ENCODE results near the gene TMEM232. TPM values are rescaled to one million over a fixed set of nuclear protein-coding genes. Genes with fewer than 3 reads are reported as not detected.

Gene TMEM232
- total RNA-seq = under 1 TPM; 0.28 to 0.90 (median 0.29) TPM

DNA sequence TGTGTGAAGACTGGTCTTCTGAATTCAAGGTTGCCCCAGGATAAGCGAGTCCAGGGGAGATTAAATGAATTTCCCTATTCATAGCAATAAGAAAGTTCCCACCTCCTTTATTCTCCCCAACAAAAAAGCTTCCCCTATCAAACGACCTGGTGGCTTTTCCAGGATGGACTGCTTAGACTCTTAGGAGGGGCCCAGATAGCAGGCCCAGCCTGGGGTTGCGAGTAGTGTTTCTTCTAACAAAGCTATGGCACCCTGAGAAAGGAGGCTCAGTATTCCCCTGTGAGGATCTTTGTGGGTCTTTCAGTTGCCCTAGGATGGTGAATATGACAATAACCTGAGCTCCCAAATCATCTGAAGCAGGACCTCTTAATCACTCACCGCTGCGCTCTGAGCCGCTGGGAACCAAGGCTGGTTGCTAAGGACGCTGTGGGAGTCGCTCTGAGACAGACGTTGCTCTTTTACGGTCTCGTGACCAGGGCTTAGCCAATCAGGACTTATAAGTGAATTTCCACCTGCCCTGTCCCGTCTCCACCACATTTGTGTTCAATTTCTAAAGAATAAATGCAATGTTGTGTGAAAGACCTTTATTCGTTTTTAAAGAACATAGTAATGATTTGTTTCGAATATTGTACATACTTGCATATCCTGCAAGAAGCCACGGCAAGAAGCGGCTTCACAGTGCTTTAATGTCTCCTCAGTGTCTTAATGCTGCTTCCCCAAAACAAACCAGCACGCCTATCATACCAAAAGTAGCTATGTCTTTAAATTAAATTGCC lies at the start of gene TMEM232:
Gene TMEM232 (minus strand): TSS at position 423 of the 776 bp plus-strand sequence. CDS start 59,319 bp downstream, outside the sequence.
- no peaks in the 10 kb centered on the region for H3K9me3 Mint-ChIP-seq
- peak; percentile 64 for DNase-seq
- no peaks in the 10 kb centered on the region for H3K36me3 Mint-ChIP-seq (ENCODE audit: insufficient read depth)
- peak; percentile 100 for ATAC-seq
- H3K4me1 Mint-ChIP-seq (ENCODE audit: low read depth) = peaks cover 6% of the 10 kb centered on the region
- H3K27me3 Mint-ChIP-seq (ENCODE audit: low read depth) = peaks cover 7% of the 10 kb centered on the region
- peak within 1 kb of the TSS; percentile 75 for H3K4me3 Mint-ChIP-seq

DNA sequence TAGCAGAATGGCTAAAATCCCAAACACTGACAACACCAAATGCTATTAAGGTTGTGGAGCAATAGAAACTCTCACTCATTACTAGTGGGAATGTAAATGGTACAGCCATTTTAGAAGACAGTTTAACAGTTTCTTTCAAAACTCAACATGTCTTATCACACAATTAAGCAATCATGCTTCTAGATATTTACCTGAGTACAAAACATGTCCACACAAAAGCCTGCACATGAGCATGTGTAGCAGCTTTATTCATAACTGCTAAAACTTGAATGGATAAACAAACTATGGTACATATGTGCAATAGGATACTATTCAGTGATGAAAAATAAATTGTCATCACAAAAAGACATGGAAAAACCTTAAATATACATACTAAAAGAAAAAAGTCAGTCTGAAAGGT lies 43.8 kb upstream of the TMEM232 start:
- ATAC-seq (no peak), DNase-seq (no peak)
- Mint-ChIP-seq H3K27me3 (ENCODE audit: low read depth) (peaks cover 5% of the 10 kb centered on the region), H3K36me3 (ENCODE audit: insufficient read depth) (peaks cover under 1% of the 10 kb centered on the region), H3K4me3 (no peak overlapping the region), H3K4me1 (ENCODE audit: low read depth) (no peaks in the 10 kb centered on the region), H3K9me3 (peaks cover 4% of the 10 kb centered on the region)

DNA sequence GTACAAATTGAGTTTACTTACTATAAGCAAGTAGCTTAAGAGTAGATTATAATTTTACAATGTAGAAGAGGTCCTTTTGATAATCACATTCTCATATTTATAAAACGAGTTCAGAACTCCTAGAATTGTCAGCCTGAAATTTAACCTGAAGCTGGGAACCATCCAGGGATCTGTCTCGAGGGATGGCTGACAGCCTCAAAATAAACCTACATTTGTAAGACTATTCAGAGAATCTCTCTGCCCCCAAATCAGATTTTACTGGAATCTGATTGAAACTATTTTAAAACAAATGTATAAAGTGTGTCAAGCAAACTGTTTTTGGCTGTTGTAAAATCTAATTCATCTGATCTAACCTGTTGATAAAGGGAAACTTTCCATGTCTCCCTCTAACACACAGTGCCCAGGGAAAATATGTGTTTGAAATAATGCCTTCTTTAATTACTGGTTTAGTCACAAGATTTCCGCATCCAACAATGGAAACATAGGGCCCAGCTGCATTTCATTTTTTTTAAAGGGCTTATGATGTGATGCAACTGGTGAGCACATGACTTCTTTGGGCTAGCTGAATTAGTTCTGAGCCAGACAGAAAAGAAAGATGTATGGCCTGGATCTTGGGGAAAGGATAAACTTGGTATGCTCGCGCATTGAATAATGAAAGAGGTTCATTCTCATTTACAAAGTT lies 42.7 kb upstream of the TMEM232 start:
- H3K27me3 Mint-ChIP-seq (ENCODE audit: low read depth) = peaks cover 5% of the 10 kb centered on the region
- H3K4me1 Mint-ChIP-seq (ENCODE audit: low read depth) = no peaks in the 10 kb centered on the region
- no peak for ATAC-seq
- no peak for DNase-seq
- H3K9me3 Mint-ChIP-seq = peaks cover under 1% of the 10 kb centered on the region
- no peak overlapping the region for H3K4me3 Mint-ChIP-seq
- H3K36me3 Mint-ChIP-seq (ENCODE audit: insufficient read depth) = peaks cover 5% of the 10 kb centered on the region

DNA sequence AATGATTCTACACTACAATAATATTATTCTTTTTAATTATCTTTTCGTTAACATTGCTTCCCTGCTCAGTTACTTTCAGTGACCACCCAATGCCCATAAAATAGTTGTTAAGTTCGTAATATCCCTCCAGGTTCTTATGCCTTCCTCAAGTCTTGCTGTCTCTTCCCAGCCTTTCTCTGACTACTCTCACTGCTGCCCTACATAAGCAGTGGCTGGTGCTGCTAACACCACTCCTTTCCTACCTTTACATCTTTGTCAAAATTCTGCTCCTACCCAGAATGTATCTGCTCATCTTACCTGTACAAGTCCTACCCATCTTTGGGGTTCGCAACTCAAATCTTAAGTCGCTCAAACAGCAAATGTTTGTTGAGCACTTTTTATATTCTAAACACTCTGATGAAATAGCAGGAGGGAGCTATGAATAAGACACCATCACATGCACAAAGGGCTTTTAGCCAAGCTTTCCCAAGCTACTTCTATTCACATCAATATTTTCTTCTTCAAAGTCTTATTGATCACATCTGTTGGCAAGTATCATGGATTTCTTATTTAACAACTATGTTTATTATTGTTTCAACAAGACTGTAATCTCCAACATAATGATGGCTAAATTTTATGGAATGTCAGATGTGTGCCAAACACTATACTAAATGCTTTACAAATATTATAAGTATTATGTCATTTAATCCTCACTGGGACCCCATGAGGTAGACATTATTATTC lies 41.8 kb upstream of the TMEM232 start:
- peaks cover 5% of the 10 kb centered on the region for H3K27me3 Mint-ChIP-seq (ENCODE audit: low read depth)
- ATAC-seq = no peak
- H3K9me3 Mint-ChIP-seq = no peaks in the 10 kb centered on the region
- DNase-seq = no peak
- no peaks in the 10 kb centered on the region for H3K4me1 Mint-ChIP-seq (ENCODE audit: low read depth)
- peaks cover 5% of the 10 kb centered on the region for H3K36me3 Mint-ChIP-seq (ENCODE audit: insufficient read depth)
- no peak overlapping the region for H3K4me3 Mint-ChIP-seq

DNA sequence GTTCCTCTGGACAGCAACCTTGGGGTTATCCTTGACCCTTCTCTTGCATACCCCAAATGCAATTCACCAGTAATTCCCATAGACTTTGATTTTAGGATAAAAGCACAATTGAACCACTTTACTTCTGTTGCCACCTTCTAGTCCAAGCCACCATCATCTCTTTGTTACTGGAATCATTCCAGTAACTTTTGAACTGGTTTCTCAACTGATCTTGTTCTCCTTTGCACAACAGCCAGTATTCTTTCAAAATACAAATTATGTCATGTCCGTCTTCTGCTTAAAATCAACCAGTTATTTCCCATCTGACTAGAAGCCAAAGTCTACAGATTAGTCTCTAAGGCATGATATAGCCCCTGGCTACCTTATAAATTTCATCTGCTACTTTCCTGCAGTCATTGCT lies 33.7 kb upstream of the TMEM232 start:
- DNase-seq = no peak
- Mint-ChIP-seq H3K4me1 (ENCODE audit: low read depth) (no peaks in the 10 kb centered on the region), H3K4me3 (no peak overlapping the region), H3K27me3 (ENCODE audit: low read depth) (no peaks in the 10 kb centered on the region), H3K9me3 (no peaks in the 10 kb centered on the region), H3K36me3 (ENCODE audit: insufficient read depth) (peaks cover 23% of the 10 kb centered on the region)
- no peak for ATAC-seq

DNA sequence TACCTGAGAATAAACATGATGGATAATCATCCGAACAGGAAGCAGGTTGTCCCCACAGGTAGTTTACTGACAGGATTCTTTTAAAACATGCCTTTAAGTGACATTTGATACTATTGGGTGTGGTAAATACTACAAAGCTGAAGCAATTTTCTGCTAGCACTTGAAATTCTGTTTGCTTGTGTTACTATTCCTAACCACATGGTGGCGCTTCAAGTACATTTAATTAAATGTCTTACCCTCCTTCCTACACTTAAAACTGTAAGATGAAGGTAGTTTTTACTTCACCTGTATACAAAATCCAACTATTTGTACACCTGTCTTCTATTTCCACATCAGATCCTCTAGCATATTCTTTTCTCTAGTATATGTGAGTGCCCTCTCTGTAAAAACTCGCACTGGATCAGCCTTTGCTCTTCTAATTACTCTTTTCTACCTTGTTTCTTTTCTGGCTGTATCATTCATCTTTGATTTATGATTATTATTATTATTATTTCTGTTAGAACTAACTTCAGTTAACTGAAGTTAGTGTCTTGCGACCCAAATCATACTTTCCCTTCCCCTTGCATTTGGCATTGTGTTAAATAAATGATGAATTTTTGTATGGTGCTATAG lies 30.8 kb upstream of the TMEM232 start:
- Mint-ChIP-seq H3K4me1 (ENCODE audit: low read depth) (peaks cover 19% of the 10 kb centered on the region), H3K9me3 (no peaks in the 10 kb centered on the region), H3K36me3 (ENCODE audit: insufficient read depth) (peaks cover 25% of the 10 kb centered on the region), H3K27me3 (ENCODE audit: low read depth) (no peaks in the 10 kb centered on the region), H3K4me3 (no peak overlapping the region)
- DNase-seq = no peak
- ATAC-seq = no peak

DNA sequence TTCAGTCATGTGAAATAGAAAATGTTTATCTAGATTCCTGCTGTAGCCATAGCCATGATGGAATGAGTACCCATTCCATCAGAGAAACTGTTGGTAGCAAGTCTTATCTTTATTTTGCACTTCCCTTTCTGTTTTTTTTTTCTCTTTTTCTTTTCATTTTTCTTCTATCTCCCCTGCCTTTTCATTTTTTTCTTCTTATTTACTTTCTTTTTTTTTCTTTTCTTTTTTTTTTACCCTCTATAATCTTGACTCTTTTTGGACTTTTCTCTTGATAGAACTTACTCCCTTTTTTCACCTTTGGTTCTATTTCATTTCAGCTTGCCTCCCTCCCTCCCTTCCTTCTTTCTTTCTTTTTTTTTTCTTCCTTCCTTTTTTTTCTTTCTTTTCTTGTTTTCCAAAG lies 27.7 kb upstream of the TMEM232 start:
- peaks cover 28% of the 10 kb centered on the region for H3K36me3 Mint-ChIP-seq (ENCODE audit: insufficient read depth)
- ATAC-seq (no peak), DNase-seq (no peak)
- H3K4me3 Mint-ChIP-seq = no peak overlapping the region
- no peaks in the 10 kb centered on the region for H3K27me3 Mint-ChIP-seq (ENCODE audit: low read depth)
- H3K9me3 Mint-ChIP-seq = no peaks in the 10 kb centered on the region
- H3K4me1 Mint-ChIP-seq (ENCODE audit: low read depth) = peaks cover 35% of the 10 kb centered on the region

DNA sequence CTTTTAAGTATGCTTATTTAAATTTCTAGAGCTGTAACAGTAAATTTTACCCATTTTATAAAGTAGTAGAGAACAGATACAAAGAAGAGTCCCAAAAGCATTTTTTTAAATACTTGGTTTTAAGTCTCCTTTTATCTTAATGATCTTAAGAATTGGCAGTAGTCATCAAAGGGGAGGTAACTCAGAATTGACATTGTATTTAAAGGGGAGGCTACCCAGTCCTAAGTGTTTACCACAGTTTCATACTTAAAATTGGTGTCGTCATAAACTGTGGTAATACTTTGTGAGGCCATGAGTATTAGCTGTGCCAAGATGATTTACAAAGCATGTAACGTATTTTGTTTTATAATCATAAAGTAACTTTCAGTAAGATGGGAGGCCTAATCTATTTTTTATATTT lies 27.1 kb upstream of the TMEM232 start:
- ATAC-seq = no peak
- DNase-seq = no peak
- H3K4me1 Mint-ChIP-seq (ENCODE audit: low read depth) = peaks cover 35% of the 10 kb centered on the region
- H3K36me3 Mint-ChIP-seq (ENCODE audit: insufficient read depth) = peaks cover 32% of the 10 kb centered on the region
- no peaks in the 10 kb centered on the region for H3K9me3 Mint-ChIP-seq
- H3K27me3 Mint-ChIP-seq (ENCODE audit: low read depth) = no peaks in the 10 kb centered on the region
- no peak overlapping the region for H3K4me3 Mint-ChIP-seq

DNA sequence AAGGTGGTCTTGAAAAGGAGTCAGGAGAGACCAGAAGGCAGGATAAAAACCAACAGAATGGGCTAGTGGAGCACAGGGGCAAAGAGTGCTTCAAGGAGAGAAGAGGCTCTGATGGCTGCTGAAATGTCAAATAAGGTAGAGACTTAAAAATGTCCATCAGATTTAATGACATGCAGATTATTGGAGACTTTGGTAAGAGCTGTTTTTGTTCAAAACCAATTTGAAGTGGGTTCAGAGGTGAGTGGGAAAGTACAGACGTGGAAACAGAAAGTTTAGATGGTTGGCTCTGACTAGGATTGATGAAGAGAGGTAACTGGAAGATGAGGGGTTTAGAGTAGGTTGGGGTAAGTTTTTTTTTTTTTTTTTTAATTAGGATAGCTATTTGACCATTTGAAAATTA lies 26.5 kb upstream of the TMEM232 start:
- peaks cover 35% of the 10 kb centered on the region for H3K4me1 Mint-ChIP-seq (ENCODE audit: low read depth)
- DNase-seq = no peak
- H3K36me3 Mint-ChIP-seq (ENCODE audit: insufficient read depth) = peaks cover 30% of the 10 kb centered on the region
- no peaks in the 10 kb centered on the region for H3K27me3 Mint-ChIP-seq (ENCODE audit: low read depth)
- peak overlapping the region; percentile 45 for H3K4me3 Mint-ChIP-seq
- peak; percentile 33 to 66 for ATAC-seq
- no peaks in the 10 kb centered on the region for H3K9me3 Mint-ChIP-seq

DNA sequence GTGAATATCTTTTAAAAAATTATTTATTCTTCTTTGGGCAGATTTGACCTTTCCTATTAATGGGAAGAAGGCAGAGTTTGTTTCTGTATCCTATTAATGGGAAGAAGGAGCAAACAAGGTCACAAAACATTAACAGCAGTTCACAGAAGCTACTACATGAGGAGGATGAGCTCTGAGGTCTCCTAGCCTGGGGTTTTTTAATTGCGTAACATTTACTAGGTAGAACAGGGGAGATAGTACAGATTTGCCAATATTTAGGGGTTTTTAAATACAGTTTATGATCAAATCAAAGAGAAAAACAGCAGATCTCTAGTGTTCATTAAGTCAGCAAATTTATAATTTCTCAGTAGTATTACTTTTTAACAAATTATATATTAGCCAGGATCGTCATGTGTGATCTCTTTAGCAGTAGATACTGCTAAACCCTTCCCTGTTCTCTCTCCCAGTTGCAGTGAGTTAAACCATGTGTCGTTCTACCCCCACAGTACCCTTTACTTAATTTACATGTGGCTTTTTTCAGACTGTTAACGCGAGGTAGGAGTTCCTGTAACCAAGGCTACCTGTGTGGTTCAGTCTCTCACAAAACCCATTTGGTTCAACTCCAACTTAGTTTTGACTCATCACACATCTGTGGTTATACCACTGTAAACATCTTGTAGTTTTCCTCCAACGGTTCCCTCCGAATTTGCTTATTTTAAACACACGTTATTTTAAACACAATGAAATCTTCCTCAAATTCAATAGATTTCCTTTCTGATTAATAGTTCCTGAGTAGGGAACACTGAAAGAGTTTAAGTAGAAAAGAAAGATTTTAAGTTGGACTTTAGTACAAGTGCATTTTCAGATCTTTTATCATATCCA lies 25.7 kb upstream of the TMEM232 start:
- peaks cover 30% of the 10 kb centered on the region for H3K36me3 Mint-ChIP-seq (ENCODE audit: insufficient read depth)
- H3K4me3 Mint-ChIP-seq = peak overlapping the region; percentile 45
- H3K9me3 Mint-ChIP-seq = no peaks in the 10 kb centered on the region
- ATAC-seq (peak; percentile 94 to 96), DNase-seq (peak; percentile 4)
- peaks cover 35% of the 10 kb centered on the region for H3K4me1 Mint-ChIP-seq (ENCODE audit: low read depth)
- H3K27me3 Mint-ChIP-seq (ENCODE audit: low read depth) = no peaks in the 10 kb centered on the region

DNA sequence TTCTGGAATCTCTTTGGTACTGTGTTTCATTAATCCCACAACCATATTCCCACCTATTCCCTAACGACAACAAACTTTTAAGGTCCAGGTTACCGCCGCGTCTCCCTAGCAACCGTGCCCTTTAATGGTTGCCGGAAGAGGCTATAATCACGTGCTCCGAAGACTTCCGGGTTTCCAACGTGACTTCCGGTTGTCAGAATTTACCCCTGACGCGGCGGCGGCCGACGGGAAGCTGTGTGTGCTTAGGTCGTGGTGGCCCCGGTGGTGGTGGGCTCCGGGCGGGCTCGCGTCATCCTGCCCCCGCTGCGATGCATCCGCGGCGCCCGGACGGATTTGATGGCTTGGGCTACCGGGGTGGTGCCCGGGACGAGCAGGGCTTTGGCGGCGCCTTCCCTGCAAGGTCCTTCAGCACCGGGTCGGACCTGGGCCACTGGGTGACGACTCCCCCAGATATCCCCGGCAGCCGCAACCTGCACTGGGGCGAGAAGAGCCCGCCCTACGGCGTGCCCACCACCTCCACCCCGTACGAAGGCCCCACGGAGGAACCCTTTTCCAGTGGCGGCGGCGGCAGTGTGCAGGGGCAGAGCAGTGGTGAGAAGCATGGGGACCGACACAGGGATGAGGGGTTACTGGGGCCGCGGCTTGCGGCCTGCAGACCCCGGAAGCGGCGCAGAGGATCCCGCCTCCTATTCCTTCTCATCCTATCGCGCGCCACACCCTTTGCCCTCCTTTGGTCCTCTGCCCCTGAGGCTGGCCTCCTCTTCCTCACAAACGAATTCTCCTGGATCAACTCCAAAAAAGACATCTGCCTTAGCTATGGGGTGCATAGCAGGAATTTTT lies 12.6 kb upstream of the TMEM232 start, which contains the start of gene SLC25A46:
Gene SLC25A46 (plus strand): TSS at position 196 of the 840 bp plus-strand sequence. CDS start 113 bp downstream, at position 309.
- peaks cover 7% of the 10 kb centered on the region for H3K27me3 Mint-ChIP-seq (ENCODE audit: low read depth)
- H3K4me1 Mint-ChIP-seq (ENCODE audit: low read depth) = peaks cover 32% of the 10 kb centered on the region
- H3K36me3 Mint-ChIP-seq (ENCODE audit: insufficient read depth) = peaks cover 1% of the 10 kb centered on the region

DNA sequence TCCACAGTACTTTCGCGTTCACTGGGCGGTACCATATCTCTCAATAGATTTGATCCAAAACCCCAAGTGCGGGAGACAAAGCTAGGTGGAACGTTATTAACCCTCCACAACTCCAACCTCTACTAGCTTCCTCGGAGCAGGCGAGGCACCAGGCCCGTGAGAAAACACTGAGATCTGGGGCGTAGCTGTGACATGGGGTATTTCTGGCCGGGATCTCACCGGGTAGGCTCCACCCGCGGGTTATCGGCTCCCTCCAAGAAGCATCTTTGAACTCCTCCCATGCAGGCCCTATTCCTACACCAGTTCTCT lies 12.0 kb upstream of the TMEM232 start:
- DNase-seq = no peak
- peak; percentile 74 to 75 for ATAC-seq
- Mint-ChIP-seq H3K36me3 (ENCODE audit: insufficient read depth) (no peaks in the 10 kb centered on the region), H3K9me3 (no peaks in the 10 kb centered on the region), H3K4me3 (peak overlapping the region; percentile 91), H3K27me3 (ENCODE audit: low read depth) (peaks cover 9% of the 10 kb centered on the region), H3K4me1 (ENCODE audit: low read depth) (peaks cover 32% of the 10 kb centered on the region)

More for the DNA sequence above, 12.6 kb upstream of the TMEM232 start, which contains the start of gene SLC25A46:
- no peaks in the 10 kb centered on the region for H3K9me3 Mint-ChIP-seq
- DNase-seq (peak; percentile 78), ATAC-seq (peak; percentile 91 to 93)
- H3K4me3 Mint-ChIP-seq = peak within 1 kb of the TSS; percentile 91

DNA sequence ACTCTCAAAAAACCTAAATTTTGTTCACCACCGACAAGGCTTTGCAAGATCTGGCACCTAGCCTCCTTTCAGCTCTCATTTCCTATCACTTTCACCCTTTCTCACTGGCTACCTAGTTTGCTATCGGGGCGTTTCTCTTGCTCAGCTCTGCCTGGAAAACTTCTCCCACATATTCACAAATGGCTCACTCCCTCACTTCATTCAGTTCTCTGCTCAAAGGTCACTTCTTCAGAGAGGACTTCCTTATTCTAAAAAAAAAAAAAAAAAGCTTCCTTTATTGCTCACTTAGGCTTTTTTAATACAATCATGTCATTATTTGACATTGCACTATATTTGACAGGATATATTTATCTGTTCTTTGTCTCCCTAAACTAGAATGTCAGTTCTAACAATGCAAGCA lies 10.3 kb upstream of the TMEM232 start:
- ATAC-seq = no peak

More for the DNA sequence above, 10.3 kb upstream of the TMEM232 start:
- DNase-seq = no peak
- Mint-ChIP-seq H3K9me3 (no peaks in the 10 kb centered on the region), H3K4me3 (no peak overlapping the region), H3K4me1 (ENCODE audit: low read depth) (peaks cover 26% of the 10 kb centered on the region), H3K36me3 (ENCODE audit: insufficient read depth) (no peaks in the 10 kb centered on the region), H3K27me3 (ENCODE audit: low read depth) (peaks cover 24% of the 10 kb centered on the region)
